GM19351 (cell line): ENCODE data around the gene HOXB6.

ENCODE experiments used
- ATAC-seq: cut with Tn5 transposase; IDR thresholded peaks from one replicate; pipeline ENCODE4 v1.9.1; 2021; ENCODE audit warnings: mild to moderate bottlenecking, moderate library complexity; ENCODE audit not compliant: unreplicated experiment

Gene HOXB6

GRCh38 chr17:48636177-48637018, 31.6 kb upstream of the HOXB6 start:
- ATAC-seq, result no peak

DNA sequence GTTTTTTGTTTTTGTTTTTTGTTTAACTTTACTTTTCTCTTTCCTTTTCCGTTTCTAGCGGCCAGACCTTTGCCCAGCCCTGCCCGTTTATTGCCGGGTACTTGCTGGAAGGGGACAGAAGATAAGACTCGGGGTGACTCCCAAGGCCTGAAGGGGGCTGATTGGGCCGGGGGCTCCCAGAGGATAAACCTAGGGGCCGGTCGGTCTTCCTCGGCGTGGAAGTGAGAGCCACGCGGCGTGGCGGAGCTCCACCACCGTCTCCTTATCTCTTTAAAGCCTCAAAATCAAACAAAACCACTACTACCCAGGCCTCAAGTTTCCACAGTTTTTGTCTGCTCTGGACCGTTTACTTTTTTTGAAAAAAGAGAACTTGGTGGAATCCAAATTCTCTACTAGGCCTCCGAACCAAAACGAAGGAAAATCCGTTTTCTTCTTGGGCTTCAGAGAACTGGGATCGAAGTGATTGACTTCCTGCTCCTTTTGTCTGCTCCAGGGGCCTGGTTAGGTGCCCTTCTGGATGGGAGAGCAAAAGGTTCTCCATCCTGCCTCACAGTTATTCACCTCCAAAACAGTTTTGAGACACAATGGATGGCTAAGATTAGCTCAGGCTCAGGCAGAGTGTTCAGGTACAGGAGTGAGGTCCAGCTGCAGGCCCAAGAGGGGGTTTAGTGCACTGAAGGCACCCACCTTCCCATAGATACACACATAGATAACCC, 29.9 kb upstream of the HOXB6 start:
- ATAC-seq, result no peak

- no peak for ATAC-seq
These were observed 28.5 kb upstream of the HOXB6 start for GRCh38 chr17:48633266-48633677.

DNA sequence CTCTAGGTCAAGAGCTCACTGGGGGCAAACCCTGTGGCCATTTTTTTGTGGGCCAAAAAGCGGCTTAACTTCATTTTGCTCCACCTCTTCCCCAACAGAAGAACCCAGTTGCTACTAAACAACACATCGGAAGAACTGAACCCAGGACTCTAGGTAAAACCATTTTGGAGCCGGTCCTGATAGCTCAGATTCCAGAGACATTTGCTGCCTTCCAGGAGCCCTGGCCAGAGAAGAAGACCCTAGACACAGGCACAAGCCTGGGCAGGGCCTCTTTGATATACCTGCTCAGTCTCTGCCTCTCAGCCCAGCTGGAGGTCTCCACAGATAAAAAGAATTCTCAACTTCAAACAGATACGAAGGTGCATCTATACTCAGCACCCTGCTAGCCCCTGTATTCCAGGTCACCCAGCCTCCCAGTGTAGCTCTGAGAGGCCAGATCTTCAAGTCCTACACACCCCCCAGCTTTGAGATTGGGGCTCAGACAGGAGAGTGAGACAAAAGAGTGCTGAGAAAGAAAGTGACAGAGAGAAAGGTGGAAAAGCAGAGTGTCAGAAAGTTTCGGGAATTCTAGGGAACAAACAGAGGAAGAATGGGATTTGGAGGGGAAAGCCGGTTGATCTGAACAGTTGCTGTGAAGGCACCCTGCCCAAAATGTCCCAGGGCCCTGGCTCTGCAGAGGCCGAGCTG, 27.9 kb upstream of the HOXB6 start:
- ATAC-seq, result no peak

- ATAC-seq, result no peak
These were observed 27.1 kb upstream of the HOXB6 start for GRCh38 chr17:48631693-48632578.

- ATAC-seq, result no peak
These were observed 26.3 kb upstream of the HOXB6 start for GRCh38 chr17:48630925-48631692.

- ATAC-seq, result no peak
These were observed 25.5 kb upstream of the HOXB6 start for GRCh38 chr17:48630009-48630924.

DNA sequence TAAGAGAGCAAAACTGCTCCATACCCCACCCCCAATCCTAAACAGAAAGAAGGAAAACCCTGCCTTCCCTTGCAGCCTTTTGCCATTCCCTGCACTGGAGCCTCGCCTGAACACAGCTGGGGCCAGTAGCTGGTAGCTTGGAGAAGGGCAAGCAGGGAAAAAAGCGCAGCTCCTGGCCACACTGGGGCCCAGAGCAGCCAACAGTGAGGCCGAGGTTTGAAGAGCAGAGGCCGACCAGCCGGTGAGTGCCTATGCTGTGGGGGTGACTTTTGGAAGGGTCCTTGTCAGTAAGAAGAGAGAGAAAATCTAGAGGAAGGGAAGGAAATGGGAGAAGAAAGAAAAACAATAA, 24.6 kb upstream of the HOXB6 start:
- no peak for ATAC-seq

DNA sequence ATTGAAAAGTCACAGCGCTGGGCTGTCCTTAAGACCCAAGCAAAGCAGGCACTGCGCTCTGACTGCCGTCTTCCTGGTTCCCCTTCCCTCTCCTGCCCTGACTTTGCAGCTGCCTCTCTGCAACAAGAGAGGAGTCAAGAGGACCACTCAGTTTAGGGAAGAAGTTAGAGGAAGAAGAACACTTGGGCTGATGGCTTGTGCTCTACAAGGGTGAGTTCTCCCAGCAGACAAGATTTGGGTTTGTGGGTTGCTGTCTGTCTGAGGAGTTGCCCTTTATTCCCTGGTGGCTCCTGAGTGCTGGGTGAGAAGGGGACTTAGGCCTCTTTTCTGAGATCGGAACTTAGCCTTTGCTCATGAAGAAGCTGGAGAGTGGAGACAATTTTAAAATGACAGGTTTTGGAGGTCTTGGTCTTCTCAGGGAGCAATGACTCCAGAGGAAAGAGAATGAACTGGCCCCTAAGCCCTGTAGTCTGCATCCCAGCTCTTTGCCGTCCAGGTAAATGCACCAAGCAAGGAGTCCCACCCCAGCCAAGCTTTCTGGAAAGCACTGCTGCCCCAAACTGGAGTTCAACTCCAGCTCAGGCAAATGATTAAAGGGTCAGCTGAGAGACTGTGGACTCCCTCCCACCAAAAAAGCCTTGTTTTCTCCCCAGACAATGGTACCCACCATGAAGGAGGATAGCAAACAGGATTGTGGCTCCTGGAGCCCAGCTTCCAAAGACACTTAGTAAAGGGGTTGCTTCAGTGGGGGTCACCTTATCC, 24.0 kb upstream of the HOXB6 start:
- no peak for ATAC-seq

GRCh38 chr17:48627623-48628521, 23.1 kb upstream of the HOXB6 start:
- ATAC-seq, result no peak

DNA sequence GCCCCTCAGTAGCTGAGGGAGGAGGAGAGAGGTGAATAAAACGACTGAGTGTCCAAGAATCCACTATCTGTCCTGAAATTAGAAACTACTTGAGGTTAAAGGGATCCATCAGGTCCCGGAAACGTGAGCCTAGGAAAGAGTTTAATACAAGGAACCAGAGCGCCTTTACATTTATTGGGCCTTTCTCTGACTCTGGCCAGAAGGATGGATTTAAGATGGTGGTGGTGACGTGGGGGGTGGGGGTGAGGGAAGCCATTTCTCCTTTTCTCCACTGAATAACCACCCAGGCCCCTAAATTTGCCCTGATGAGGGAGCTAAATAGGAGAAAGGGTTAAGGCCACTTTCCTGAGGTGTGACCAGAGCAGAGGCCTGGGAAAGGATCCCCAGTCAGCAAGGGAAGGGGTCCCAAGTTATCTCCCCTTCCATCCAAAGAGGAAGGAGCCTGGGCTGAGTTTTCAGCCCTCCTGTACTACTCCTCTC, 22.4 kb upstream of the HOXB6 start:
- ATAC-seq, result no peak

DNA sequence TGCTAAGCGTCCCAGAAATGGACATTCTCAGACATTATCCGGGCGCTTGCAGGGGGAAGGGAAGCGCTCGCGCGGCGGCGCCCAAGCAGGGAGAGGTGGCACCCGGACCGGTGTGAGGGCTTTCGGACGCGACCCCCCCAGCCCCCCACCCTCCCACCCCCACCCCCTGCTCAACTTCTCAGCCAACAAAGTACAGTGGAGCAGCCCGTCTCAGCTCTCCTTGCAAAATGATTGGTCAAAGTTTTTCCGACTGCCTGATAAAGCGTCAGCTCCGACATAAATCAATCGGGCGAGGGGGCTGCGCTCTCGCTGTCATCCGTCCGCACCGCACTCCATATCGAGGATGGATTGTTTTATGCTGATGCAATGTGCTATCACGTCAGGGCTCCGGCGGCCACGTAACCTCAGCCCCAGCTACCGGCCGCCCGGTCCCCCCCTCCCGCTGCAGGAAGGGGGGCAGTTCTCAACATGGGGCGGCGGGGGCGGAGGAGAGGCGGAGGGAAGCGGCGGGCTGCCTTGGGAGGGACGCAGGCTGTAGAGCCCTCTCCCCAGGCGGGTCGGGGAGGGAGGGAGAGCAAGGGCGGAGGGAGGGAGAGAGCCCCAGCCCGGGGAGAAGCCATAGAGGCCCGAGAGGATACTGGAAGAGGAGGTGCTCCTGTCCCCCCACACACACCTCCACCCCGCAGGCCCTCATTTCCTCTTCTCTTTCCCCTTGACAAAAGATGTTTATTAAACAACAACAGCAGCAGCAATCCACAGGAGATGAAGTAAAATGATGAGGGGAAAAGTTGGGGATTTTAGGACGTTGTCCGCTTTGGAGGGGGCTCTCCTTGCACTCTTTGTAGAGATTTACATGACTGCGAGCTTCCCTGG, 21.7 kb upstream of the HOXB6 start, which contains the start of gene HOXB9:
TSS of gene HOXB9 (minus strand) at position 114 of the 873 bp plus-strand sequence. CDS start at position 25, 89 bp downstream.
- ATAC-seq, result no peak

- ATAC-seq, result no peak
These were observed 20.9 kb upstream of the HOXB6 start for GRCh38 chr17:48625495-48626244.

GRCh38 chr17:48624544-48625494, 20.0 kb upstream of the HOXB6 start:
- ATAC-seq, result no peak
